GM12891 (cell line): ENCODE results near the gene SPINT1. TPM values are rescaled to one million over a fixed set of nuclear protein-coding genes. Genes with fewer than 3 reads are reported as not detected.

Experiments used
- DNase-seq: peaks from one replicate; pipeline ENCODE4 v3.0.0; 2011; ENCODE audit warnings: low spot score; ENCODE audit not compliant: insufficient read length
- FAIRE-seq: peaks from 2 replicates; lab custom pipeline; 2011; peaks lifted over from hg19 to GRCh38; lab: Jason Lieb, UNC
- PAX5 ChIP-seq: IDR thresholded peaks from 2 replicates; pipeline ENCODE4 v1.6.1; 2011; ENCODE audit warnings: low read length, moderate library complexity, mild to moderate bottlenecking; ENCODE audit not compliant: insufficient read depth, severe bottlenecking
- POLR2A ChIP-seq: IDR thresholded peaks from 2 replicates; pipeline ENCODE4 v1.6.1; 2011; ENCODE audit warnings: low read depth, low read length, control low read depth
- POLR2AphosphoS5 ChIP-seq: IDR thresholded peaks from 2 replicates; pipeline ENCODE4 v1.6.1; 2011; ENCODE audit warnings: low read depth, low read length, control low read depth
- POU2F2 ChIP-seq: IDR thresholded peaks from 2 replicates; pipeline ENCODE4 v1.6.1; 2011; ENCODE audit warnings: low read depth, mild to moderate bottlenecking, control low read depth, low read length, moderate library complexity
- SPI1 ChIP-seq: IDR thresholded peaks from 2 replicates; pipeline ENCODE4 v1.6.1; 2011; ENCODE audit warnings: low read depth, low read length, control low read depth
- TAF1 ChIP-seq: IDR thresholded peaks from 2 replicates; pipeline ENCODE4 v1.6.1; 2011; ENCODE audit warnings: low read depth, low read length, control low read depth
- polyA plus RNA-seq: library from polyadenylated mRNA; unstranded; fragments of >200 nt; gene quantifications from one replicate; pipeline ENCODE4 v1.2.1, GENCODE V29; 2012; ENCODE audit warnings: low read depth, missing spikeins, inconsistent platforms; ENCODE audit not compliant: missing spikeins

Gene SPINT1
- polyA plus RNA-seq: 11.6 TPM

GRCh38 chr15:40843885-40844695 is at the start of gene SPINT1:
TSS of gene SPINT1 (plus strand) at chr15:40844048. CDS start at chr15:40844555, 507 bp downstream.
- TF ChIP-seq POLR2AphosphoS5 (no peak), POLR2A (no peak), TAF1 (no peak), POU2F2 (no peak), SPI1 (peak; percentile 63)
- DNase-seq (peak; percentile 60), FAIRE-seq (no peak)

GRCh38 chr15:40796041-40796440 is 47.8 kb upstream of the SPINT1 start:
- DNase-seq (no peak), FAIRE-seq (no peak)
- TF ChIP-seq POU2F2: no peak

GRCh38 chr15:40796512-40796911 is 47.3 kb upstream of the SPINT1 start:
- DNase-seq (no peak), FAIRE-seq (no peak)
- TF ChIP-seq POLR2A (no peak), POU2F2 (no peak), PAX5 (no peak), POLR2AphosphoS5 (no peak), SPI1 (no peak), TAF1 (no peak)

DNA sequence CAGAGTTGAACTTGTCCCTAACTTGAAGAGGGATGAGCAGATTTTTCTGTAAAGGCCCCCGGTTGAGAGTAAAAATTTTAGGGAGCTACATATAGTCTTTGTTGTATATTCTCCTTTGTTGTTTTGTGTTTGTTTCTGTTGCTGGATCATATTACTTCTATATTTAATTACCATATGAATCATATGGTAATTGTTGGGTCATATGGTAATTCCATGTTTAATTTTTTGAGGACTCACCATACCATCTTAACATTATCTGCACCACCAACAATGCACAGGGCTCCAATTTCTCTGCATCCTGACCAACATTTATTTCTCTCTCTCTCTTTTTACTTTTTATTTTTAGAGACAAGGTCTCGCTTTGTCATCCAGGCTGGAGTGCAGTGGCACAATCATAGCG is 44.3 kb upstream of the SPINT1 start:
- DNase-seq (no peak), FAIRE-seq (no peak)
- TF ChIP-seq POLR2AphosphoS5 (no peak), TAF1 (no peak), POU2F2 (no peak), POLR2A (no peak), PAX5 (no peak)

DNA sequence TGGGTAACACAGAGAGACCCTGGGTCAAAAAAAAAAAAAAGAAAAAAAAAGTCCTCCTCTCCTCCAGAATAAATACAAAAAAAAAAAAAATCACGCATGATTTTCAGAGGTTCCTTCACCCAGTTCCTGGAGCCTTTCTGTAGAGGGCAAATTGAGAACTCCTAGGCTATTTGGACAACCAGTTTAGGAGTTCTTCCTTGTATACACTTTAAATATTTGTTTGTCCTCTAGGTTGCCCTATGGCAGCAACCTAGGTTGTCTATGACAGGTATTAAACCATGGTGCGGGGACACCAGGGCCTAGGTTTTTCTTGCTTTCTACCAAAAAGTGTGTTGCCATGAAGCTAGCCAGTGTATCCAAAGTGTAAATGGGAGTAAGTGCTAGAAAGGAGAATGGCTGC is 40.8 kb upstream of the SPINT1 start:
- FAIRE-seq: no peak
- TF ChIP-seq POLR2A (no peak), PAX5 (no peak), TAF1 (no peak), SPI1 (no peak), POU2F2 (no peak), POLR2AphosphoS5 (no peak)
- DNase-seq: no peak

GRCh38 chr15:40803688-40804087 is 40.2 kb upstream of the SPINT1 start:
- DNase-seq (no peak), FAIRE-seq (no peak)
- TF ChIP-seq TAF1 (no peak), PAX5 (no peak), POU2F2 (no peak), SPI1 (no peak), POLR2AphosphoS5 (no peak), POLR2A (no peak)

DNA sequence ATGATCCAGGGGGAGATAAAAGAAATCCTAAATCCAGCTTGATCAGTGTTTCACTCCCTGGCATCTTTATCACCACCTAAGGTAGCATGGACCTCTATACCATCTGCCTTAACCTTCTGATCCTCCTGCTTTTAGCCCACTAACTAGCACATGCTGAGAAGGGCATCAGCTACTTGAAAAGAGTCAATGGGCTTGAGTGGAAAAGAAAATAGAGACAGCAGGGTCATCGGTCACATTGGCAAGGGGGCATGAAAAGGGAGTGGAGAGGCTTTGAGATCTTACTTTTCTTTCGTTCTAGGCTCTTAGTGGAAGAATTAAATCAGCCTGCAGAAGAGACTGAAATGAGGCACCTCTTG is 37.2 kb upstream of the SPINT1 start:
- DNase-seq (no peak), FAIRE-seq (no peak)
- TF ChIP-seq SPI1: no peak
- TF ChIP-seq TAF1: no peak
- no peak for TF ChIP-seq POLR2A
- no peak for TF ChIP-seq POLR2AphosphoS5
- TF ChIP-seq PAX5: no peak
- TF ChIP-seq POU2F2: no peak

GRCh38 chr15:40807028-40807887 is 36.6 kb upstream of the SPINT1 start, which contains the start of the genes DNAJC17 and ZFYVE19:
TSS of gene DNAJC17 (minus strand) at chr15:40807473. CDS start at chr15:40807446, 27 bp downstream.
TSS of gene ZFYVE19 (plus strand) at chr15:40807089. CDS start at chr15:40807590, 501 bp downstream.
- peak; percentile 89 for DNase-seq
- TF ChIP-seq POLR2A (peak; percentile 88), POU2F2 (peak; percentile 74), PAX5 (peak; percentile 100), POLR2AphosphoS5 (peak; percentile 94), SPI1 (no peak; the same call in 1 of the 2 replicates), TAF1 (peak; percentile 75)
- peak; percentile 97 for FAIRE-seq

DNA sequence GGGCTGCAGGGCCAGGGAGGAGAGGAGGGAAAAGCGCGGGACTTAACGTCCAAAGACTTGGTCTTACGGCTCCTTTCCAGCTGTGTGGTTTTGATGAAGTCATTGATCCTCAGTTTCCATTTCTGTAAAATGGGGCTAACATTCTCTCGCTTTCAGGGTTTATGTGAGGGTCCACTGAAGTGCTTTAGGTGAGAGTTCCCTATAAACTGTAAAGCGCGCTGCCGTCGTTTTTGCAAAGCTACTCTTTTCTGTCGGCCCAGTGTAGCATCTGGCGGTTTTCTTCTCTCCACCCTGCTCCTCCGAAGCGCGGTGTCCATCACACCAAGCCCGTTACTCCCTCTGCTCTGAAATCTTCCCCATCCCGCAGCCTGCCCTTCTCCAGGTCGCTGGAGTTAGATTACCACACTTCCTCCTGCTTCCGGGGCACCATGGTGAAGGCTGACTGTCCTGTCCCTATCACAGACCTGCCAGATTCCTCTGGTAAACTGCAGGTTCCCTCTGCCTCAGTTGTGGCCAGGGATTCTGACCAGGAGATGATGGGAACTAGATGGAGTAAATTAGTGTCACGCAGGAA is 35.9 kb upstream of the SPINT1 start:
- DNase-seq: no peak
- no peak for FAIRE-seq
- no peak for TF ChIP-seq TAF1
- no peak for TF ChIP-seq PAX5
- TF ChIP-seq POLR2AphosphoS5: no peak
- TF ChIP-seq POLR2A: no peak
- TF ChIP-seq SPI1: no peak
- no peak for TF ChIP-seq POU2F2
